BJ (cell line): ENCODE data around the gene NRIP1. TPM values are rescaled to one million over a fixed set of nuclear protein-coding genes. Genes with fewer than 3 reads are reported as not detected.

Source experiments
- CTCF ChIA-PET: fragments of 350-600 bp; formaldehyde crosslinking; extraction: SDS; loops from one replicate; lab custom pipeline; 2021; ENCODE audit warnings: antibody characterized with exemption, inconsistent platforms; lab: Yijun Ruan, JAX
- POLR2A ChIA-PET: fragments of 300-600 bp; sonication (Branson Sonifier 250); formaldehyde crosslinking; extraction: SDS; loops from one replicate; lab custom pipeline; 2021; ENCODE audit warnings: antibody characterized with exemption; lab: Charles Lee
- DNase-seq: peaks from one replicate; pipeline ENCODE4 v3.0.0-alpha.2; 2011; ENCODE audit warnings: low read depth
- H3K27me3 ChIP-seq: 2 replicates; pipeline ENCODE4 v1.6.0; 2011; ENCODE audit warnings: low read length; ENCODE audit not compliant: control insufficient read depth, insufficient read depth
- H3K36me3 ChIP-seq: 2 replicates; pipeline ENCODE4 v1.5.1; 2011; ENCODE audit warnings: low read length; ENCODE audit not compliant: control insufficient read depth, insufficient read depth
- H3K4me3 ChIP-seq: 2 replicates; pipeline ENCODE4 v1.5.1; 2011; ENCODE audit warnings: low read depth, mild to moderate bottlenecking, control low read depth, low read length
- CTCF ChIP-seq: IDR thresholded peaks from 2 replicates; pipeline ENCODE4 v1.5.1; 2011; ENCODE audit warnings: low read depth, mild to moderate bottlenecking, control low read depth, inconsistent platforms, low read length, moderate library complexity; ENCODE audit not compliant: insufficient read depth
- polyA plus RNA-seq: library from polyadenylated mRNA; depleted of rRNA; stranded (reverse); fragments of >200 nt; gene quantifications from 2 replicates; pipeline ENCODE4 v1.2.3, GENCODE V29; 2011

NRIP1 gene
- polyA plus RNA-seq, 1 experiment: 5.2 TPM

- H3K36me3 ChIP-seq: no peaks in the 10 kb centered on the region
- ChIA-PET CTCF (no interaction called here), POLR2A (no interaction called here)
- no peak for TF ChIP-seq CTCF
- DNase-seq: no peak
- H3K27me3 ChIP-seq: no peaks in the 10 kb centered on the region
- no peak overlapping the region for H3K4me3 ChIP-seq
These were observed 11.9 kb upstream of the NRIP1 start for GRCh38 chr21:15076730-15077129.

DNA sequence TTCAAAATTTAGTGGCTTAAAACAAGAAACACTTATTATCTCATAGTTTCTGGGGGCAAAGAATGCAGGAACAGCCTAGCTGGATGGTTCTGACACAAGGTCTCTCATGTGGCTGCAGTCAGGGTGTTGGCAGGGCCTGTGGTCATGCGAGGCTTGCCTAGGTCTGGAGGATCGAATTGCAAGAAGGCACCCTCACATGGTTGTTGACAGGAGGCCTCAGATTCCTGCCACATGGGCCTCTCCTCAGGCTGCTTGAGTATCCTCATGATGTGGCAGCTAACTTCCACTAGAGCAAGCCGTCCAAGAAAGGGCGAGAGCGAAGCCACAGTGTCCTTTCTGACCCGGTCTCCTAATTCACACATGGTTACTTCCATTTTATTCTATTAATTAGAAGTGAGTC, 6.2 kb upstream of the NRIP1 start:
- DNase-seq: no peak
- no peak for TF ChIP-seq CTCF
- CTCF ChIA-PET: no interaction called here
- Histone ChIP-seq H3K27me3 (no peaks in the 10 kb centered on the region), H3K36me3 (no peaks in the 10 kb centered on the region), H3K4me3 (no peak overlapping the region)
- POLR2A ChIA-PET: no interaction called here

- CTCF ChIA-PET: interaction anchor here (1.1 to 2.0 kb wide), 3 partner anchors 202 to 417 kb away, joined by 3 to 11 read pairs (median 4); no protein-coding TSS in a partner anchor
- H3K27me3 ChIP-seq: no peaks in the 10 kb centered on the region
- no peak for DNase-seq
These were observed 1.3 kb upstream of the NRIP1 start for GRCh38 chr21:15066123-15066575.

DNA sequence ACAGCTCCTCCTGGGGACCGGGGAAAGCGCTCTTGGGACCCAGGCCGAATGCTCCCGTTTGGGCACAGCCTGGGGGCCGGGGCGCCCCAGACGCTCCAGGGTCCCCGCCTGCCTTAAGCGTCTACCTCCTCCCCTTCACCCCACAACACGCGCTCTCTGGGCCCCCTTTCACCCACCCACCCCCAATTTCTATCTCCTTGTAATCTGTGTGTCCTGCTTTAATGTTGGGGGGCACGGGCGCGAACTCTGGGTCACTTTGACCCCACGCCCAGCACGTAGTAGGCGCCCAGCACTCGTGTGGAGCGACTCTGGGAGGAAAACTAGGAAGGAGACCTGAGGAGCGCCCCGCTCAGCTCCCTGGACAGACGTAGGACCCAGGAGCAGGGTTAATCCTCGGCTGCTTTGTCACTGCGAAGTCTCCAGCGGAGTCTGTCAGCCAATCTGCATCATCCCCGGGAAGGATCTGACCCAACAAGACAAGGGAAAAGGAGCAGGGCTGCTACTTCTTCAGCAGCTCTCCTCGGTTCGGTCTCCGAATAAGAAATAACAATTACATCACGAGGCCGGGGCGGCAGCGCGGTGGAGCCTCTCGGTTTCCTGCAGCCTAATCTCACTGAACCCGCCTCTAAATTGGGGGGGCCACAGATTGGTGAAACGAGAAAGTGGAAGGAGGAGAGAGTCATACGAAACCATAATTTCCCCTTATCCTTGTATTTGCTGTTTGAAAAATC, 757 bp upstream of the NRIP1 start:
- peak; percentile 45 for DNase-seq
- no peaks in the 10 kb centered on the region for H3K27me3 ChIP-seq
- TF ChIP-seq CTCF: no peak
- CTCF ChIA-PET: interaction anchor here (0.8 to 2.0 kb wide), 5 partner anchors 13 to 417 kb away, joined by 3 to 11 read pairs (median 3); no protein-coding TSS in a partner anchor
- peak overlapping the region; percentile 65 for H3K4me3 ChIP-seq
- H3K36me3 ChIP-seq: no peaks in the 10 kb centered on the region
- POLR2A ChIA-PET: interaction anchor here (0.5 to 1.0 kb wide), 5 partner anchors 10 to 189 kb away, joined by 3 to 5 read pairs (median 3); no protein-coding TSS in a partner anchor

More at GRCh38 chr21:15066123-15066575, 1.3 kb upstream of the NRIP1 start:
- TF ChIP-seq CTCF: no peak
- Histone ChIP-seq H3K4me3 (peak overlapping the region; percentile 65), H3K36me3 (no peaks in the 10 kb centered on the region)
- POLR2A ChIA-PET: no interaction called here

- ChIA-PET POLR2A (no interaction called here), CTCF (interaction anchor here (2.0 kb wide), 1 partner anchor 200 kb away, joined by 11 read pairs; no protein-coding TSS in a partner anchor)
- Histone ChIP-seq H3K36me3 (no peaks in the 10 kb centered on the region), H3K27me3 (no peaks in the 10 kb centered on the region), H3K4me3 (peak overlapping the region; percentile 65)
- no peak for DNase-seq
- TF ChIP-seq CTCF: no peak
These were observed 805 bp downstream of the NRIP1 start for GRCh38 chr21:15063814-15064575.
